Subcutaneous adipose tissue (tissue), 4 donors: ENCODE results near the gene NR6A1. TPM values are rescaled to one million over a fixed set of nuclear protein-coding genes. Genes with fewer than 3 reads are reported as not detected.

Experiments
- CTCF ChIP-seq: fragments of 450-650 bp; IDR thresholded peaks from one replicate; pipeline ENCODE4 v1.5.1; 2016; ENCODE audit warnings: low read depth, mild to moderate bottlenecking, control low read depth, antibody characterized with exemption, moderate library complexity
- total RNA-seq, 4 donors: library from RNA; depleted of rRNA; stranded (reverse); fragments of >200 nt; gene quantifications; one replicate each; pipeline ENCODE4 v1.1.0, GENCODE V29; 2016

NR6A1 gene
- total RNA-seq, 4 donors from 2014 or later, result 0.65 to 4.4 (median 1.6) TPM

- no peak for TF ChIP-seq CTCF
These were observed 176.9 kb downstream of the NR6A1 start for GRCh38 chr9:124594225-124594624.

- TF ChIP-seq CTCF, result no peak
These were observed 177.5 kb downstream of the NR6A1 start for GRCh38 chr9:124593651-124594058.

GRCh38 chr9:124593200-124593599 is 177.9 kb downstream of the NR6A1 start:
- TF ChIP-seq CTCF, result no peak

- no peak for TF ChIP-seq CTCF
These were observed 180.0 kb downstream of the NR6A1 start for GRCh38 chr9:124590889-124591641.

GRCh38 chr9:124584631-124585030 is 186.5 kb downstream of the NR6A1 start:
- TF ChIP-seq CTCF, result no peak

- no peak for TF ChIP-seq CTCF
These were observed 188.0 kb downstream of the NR6A1 start for GRCh38 chr9:124583134-124583533.

GRCh38 chr9:124580186-124580585 is 190.9 kb downstream of the NR6A1 start:
- no peak for TF ChIP-seq CTCF
